Activated naive CD4-positive, alpha-beta T cell treated with anti-CD3 and anti-CD28 coated beads for 36 hours (primary cell): ENCODE measurements around the gene EI24. TPM values are rescaled to one million over a fixed set of nuclear protein-coding genes. Genes with fewer than 3 reads are reported as not detected.
"Not testable (repeated sequence)": the region's sequence is repeated elsewhere in the genome, so short reads cannot be mapped to it uniquely, and the experiment has no call there.

ENCODE experiments used
- CTCF ChIA-PET: fragments of 350-600 bp; sonication (Branson Sonifier 250); formaldehyde crosslinking; loops from one replicate; lab custom pipeline; 2021; ENCODE audit warnings: antibody characterized with exemption; lab: Charles Lee
- DNase-seq: peaks from one replicate; pipeline ENCODE4 v3.0.0-alpha.2; 2020
- H3K27ac Mint-ChIP-seq: one replicate; pipeline ENCODE4 v1.8.0; 2021; ENCODE audit warnings: mild to moderate bottlenecking, mixed read lengths
- H3K27me3 Mint-ChIP-seq: one replicate; pipeline ENCODE4 v1.8.0; 2021; ENCODE audit warnings: low read depth, mixed read lengths
- H3K36me3 Mint-ChIP-seq: one replicate; pipeline ENCODE4 v1.8.0; 2021; ENCODE audit warnings: low read depth, mixed read lengths
- H3K4me1 Mint-ChIP-seq: one replicate; pipeline ENCODE4 v1.8.0; 2021; ENCODE audit warnings: low read depth, mixed read lengths
- H3K4me3 Mint-ChIP-seq: one replicate; pipeline ENCODE4 v1.8.0; 2021; ENCODE audit warnings: mild to moderate bottlenecking, moderate library complexity, mixed read lengths
- H3K9me3 Mint-ChIP-seq: one replicate; pipeline ENCODE4 v1.8.0; 2021; ENCODE audit warnings: mixed read lengths
- intact Hi-C: fragments of 100-400 bp; cut with micrococcal nuclease; formaldehyde crosslinking; loops from one replicate; pipeline ENCODE4 v1.15.1; 2023
- total RNA-seq, 2 experiments: library from RNA; stranded (reverse); gene quantifications; one replicate each; pipeline ENCODE4 v1.2.3, GENCODE V29; 2021

The EI24 gene
- total RNA-seq, 2 experiments from 2014 or later = 28.8 to 33.0 TPM

DNA sequence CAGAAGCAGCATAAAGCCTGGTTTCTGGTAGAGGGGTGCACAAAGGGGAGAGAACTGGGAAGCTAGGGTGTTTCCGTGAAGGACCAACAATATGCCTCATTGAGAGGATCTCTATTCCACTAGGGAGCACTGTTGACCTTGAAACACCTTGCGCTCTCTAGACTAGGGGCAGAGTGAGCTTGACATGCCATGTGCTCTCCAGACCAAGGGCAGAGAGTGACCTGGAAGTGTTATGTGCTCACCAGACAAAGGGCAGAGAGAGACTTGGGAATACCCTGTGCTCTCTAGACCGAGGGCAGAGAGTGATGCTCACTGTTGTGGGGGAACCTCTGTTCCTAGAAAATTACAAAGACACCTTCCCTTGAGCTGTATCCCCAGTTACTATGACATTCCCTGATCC, 15.2 kb upstream of the EI24 start:
- CTCF ChIA-PET = interaction anchor here (0.6 kb wide), 1 partner anchor 73 kb away, joined by 4 read pairs; no protein-coding TSS in a partner anchor
- peaks cover 10% of the 10 kb centered on the region for H3K36me3 Mint-ChIP-seq
- H3K9me3 Mint-ChIP-seq = peaks cover 31% of the 10 kb centered on the region
- H3K4me3 Mint-ChIP-seq = no peak overlapping the region
- H3K4me1 Mint-ChIP-seq = no peaks in the 10 kb centered on the region
- no peaks in the 10 kb centered on the region for H3K27me3 Mint-ChIP-seq
- H3K27ac Mint-ChIP-seq = no peak overlapping the region
- intact Hi-C loops = no loop called here
- no peak for DNase-seq

DNA sequence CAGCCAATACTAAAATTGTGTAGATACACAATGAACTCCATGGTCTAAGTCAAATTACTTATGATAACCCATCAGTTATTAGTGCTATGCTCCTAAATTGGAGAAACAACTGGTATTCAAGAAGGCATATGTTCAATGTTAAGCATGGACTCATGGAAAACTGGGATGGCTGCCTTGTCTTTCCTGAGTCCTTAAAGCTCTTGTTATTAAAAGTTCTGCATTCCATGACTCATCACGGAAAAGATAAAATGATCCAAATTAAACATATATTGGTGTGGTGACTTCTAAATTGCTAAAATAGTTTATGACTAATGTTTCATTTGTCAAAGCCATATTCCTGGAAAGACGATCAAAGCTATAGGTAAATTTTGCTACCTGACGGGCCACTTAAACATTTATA, 9.4 kb upstream of the EI24 start:
- intact Hi-C loops = no loop called here
- CTCF ChIA-PET = no interaction called here
- Mint-ChIP-seq H3K4me3 (no peak overlapping the region), H3K36me3 (peaks cover 2% of the 10 kb centered on the region), H3K27ac (no peak overlapping the region), H3K4me1 (no peaks in the 10 kb centered on the region), H3K9me3 (peaks cover 5% of the 10 kb centered on the region), H3K27me3 (no peaks in the 10 kb centered on the region)
- DNase-seq = no peak

DNA sequence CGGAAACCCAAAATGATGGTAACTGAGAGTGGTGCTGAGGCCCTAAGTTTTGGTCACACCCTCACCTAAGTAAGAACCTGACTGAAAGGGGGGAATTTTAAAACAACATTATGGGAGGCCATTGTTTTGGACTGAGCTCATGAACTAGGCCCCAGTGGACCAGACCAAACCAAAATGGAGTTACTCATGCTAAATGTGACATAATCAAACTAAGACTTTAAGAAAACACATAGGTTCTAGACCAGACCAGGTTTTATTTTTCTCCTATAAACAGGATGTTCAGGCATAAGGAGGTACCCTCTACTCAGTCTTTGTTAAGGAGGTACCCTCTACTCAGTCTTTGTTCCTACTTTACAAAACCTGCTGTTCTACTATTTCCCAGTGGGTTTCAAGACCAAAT, 7.4 kb upstream of the EI24 start:
- Mint-ChIP-seq H3K36me3 (no peaks in the 10 kb centered on the region), H3K27ac (no peak overlapping the region), H3K9me3 (no peaks in the 10 kb centered on the region), H3K4me1 (no peaks in the 10 kb centered on the region), H3K4me3 (no peak overlapping the region), H3K27me3 (no peaks in the 10 kb centered on the region)
- CTCF ChIA-PET = interaction anchor here (0.6 kb wide), 1 partner anchor 9 kb away, joined by 3 read pairs; no protein-coding TSS in a partner anchor
- DNase-seq = no peak
- intact Hi-C loops = no loop called here

DNA sequence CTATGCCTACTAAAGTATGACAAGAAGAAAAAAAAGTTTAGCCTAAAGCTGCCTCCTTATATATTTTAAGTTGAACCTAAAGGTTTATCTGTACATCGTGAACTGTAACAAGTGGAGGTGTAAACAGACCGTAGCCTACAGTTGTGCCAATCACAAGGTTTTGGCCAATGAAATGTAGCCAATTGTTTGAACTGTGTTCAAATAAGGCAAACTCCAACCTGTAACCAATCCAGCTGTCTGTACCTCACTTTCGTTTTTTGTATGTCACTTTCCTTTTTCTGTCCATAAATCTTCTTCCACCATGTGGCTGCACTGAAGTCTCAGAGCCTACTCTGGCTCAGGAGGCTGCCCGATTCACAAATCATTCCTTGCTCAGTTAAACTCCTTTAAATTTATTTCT, 6.8 kb upstream of the EI24 start:
- H3K27ac Mint-ChIP-seq = no peak overlapping the region
- DNase-seq = no peak
- CTCF ChIA-PET = interaction anchor here (0.5 kb wide), 1 partner anchor 116 kb away, joined by 3 read pairs; no protein-coding TSS in a partner anchor
- H3K36me3 Mint-ChIP-seq = no peaks in the 10 kb centered on the region
- no peaks in the 10 kb centered on the region for H3K27me3 Mint-ChIP-seq
- no peaks in the 10 kb centered on the region for H3K4me1 Mint-ChIP-seq
- no peak overlapping the region for H3K4me3 Mint-ChIP-seq
- no peaks in the 10 kb centered on the region for H3K9me3 Mint-ChIP-seq
- intact Hi-C loops = no loop called here

DNA sequence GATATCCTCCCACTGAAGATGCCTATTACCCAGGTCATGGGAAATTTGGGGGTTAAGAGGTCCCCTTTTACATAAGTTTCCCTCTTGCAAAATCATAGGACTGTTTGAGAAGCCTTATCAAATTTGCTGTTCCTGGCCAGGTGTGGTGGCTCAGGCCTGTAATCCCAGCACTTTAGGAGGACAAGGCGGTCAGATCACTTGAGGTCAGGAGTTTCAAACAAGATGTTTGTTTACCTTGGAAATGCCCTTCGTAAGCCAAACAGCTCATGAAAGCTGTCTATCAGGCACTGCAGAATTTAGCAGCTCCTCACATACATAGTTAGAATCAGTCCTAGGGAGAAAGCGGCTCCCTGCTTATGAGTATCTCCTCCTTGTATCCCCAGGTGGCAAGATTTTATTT, 4.9 kb upstream of the EI24 start:
- no peak overlapping the region for H3K4me3 Mint-ChIP-seq
- H3K27me3 Mint-ChIP-seq = no peaks in the 10 kb centered on the region
- H3K27ac Mint-ChIP-seq = no peak overlapping the region
- no peaks in the 10 kb centered on the region for H3K36me3 Mint-ChIP-seq
- peaks cover 4% of the 10 kb centered on the region for H3K4me1 Mint-ChIP-seq
- DNase-seq = no peak
- no peaks in the 10 kb centered on the region for H3K9me3 Mint-ChIP-seq
- CTCF ChIA-PET = no interaction called here
- intact Hi-C loops = no loop called here

DNA sequence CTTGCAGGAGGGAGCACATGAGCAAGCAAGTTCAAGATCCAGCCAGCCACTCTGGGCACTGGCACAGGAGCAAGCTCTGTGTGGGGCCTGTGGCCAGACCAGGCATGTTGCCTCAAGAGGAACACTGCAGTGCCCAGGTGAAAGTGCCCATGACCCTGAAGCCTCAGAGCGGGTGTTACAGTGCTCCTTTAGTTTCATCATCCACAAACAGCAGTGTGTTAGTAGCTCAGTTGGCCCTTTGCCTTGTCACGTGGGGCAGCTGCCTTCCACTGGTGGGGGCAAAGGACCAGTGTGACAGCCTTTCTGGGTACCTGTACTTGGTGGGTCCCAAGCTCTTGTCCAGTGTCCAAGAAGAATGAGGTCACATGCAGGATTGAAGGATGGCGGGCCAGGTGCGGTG, 3.0 kb upstream of the EI24 start:
- CTCF ChIA-PET = no interaction called here
- H3K4me1 Mint-ChIP-seq = peaks cover 18% of the 10 kb centered on the region
- no peaks in the 10 kb centered on the region for H3K27me3 Mint-ChIP-seq
- intact Hi-C loops = loop anchor here (5.0 kb wide), 2 partner anchors 139 to 614 kb away; partner anchors contain the start of gene CCDC15
- no peaks in the 10 kb centered on the region for H3K9me3 Mint-ChIP-seq
- H3K36me3 Mint-ChIP-seq = peaks cover 7% of the 10 kb centered on the region
- no peak overlapping the region for H3K27ac Mint-ChIP-seq
- no peak for DNase-seq
- no peak overlapping the region for H3K4me3 Mint-ChIP-seq

DNA sequence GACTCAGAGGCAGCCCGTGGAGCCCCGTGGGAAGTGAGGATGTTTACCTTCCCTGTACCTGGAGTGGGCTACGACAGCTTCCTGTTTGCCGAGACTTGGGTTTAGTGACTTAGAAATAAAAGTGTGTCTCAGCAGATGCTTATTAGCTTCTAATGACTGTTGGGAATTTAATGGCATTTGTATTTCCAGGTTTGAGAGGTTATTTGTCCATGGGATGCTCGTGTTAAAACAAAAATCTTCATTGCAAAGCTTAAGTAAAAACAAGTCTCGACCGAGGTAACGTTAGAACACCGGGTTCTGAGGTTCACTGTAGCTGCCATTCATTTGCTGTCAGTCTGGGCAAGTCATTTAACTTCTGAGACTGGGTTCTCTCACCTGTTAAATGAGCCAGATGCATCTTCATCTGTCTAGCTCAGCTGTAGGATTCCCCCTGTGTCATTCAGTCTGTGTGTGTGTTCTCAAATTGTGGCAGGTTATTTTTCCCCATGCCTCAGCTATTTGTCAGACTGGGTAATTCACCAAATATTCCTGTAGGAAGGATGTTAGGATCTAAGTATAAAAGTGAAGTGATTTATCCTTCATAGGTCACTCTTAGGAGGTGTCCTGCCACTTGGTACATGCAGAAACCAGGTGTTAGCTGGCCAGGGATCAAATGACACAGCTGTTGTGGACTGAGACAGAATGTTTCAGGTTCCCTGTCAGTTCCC, 791 bp downstream of the EI24 start:
- intact Hi-C loops = loop anchor here (1.0 to 5.0 kb wide), 9 partner anchors 22 to 618 kb away; partner anchors contain the start of genes CCDC15, CHEK1, HYLS1 and STT3A
- Mint-ChIP-seq H3K27me3 (no peaks in the 10 kb centered on the region), H3K27ac (peak overlapping the region; percentile 92), H3K4me1 (peaks cover 32% of the 10 kb centered on the region), H3K9me3 (no peaks in the 10 kb centered on the region), H3K4me3 (peak overlapping the region; percentile 94), H3K36me3 (peaks cover 23% of the 10 kb centered on the region)
- CTCF ChIA-PET = interaction anchor here (0.8 to 3.3 kb wide), 4 partner anchors 22 to 117 kb away, joined by 3 to 22 read pairs (median 4); partner anchors contain the start of genes CHEK1 and STT3A
- DNase-seq = peak; percentile 67

DNA sequence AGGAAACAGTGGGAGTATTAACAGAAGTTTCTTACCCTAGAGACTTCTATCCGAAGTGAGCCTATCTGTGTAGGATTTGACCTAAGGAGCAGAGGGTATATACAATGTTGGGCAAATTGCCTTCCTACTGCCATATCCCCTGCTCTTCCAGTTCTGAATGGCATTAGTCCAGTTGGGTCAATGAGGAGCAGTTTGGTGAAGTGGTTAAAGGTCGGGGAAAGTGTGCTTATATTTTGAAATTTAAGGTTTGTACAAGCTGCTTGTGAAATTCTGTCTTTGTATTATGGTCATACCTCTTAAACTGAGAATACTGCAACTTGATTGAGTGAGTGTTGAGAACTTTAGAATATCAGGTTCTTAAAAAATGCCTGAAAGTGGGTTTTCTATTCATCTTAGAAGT, 1.7 kb downstream of the EI24 start:
- no peak for DNase-seq
- CTCF ChIA-PET = interaction anchor here (0.6 to 3.3 kb wide), 2 partner anchors 21 to 118 kb away, joined by 4 to 22 read pairs; partner anchors contain the start of gene STT3A
- Mint-ChIP-seq H3K36me3 (peaks cover 30% of the 10 kb centered on the region), H3K4me3 (peak overlapping the region; percentile 94), H3K4me1 (peaks cover 34% of the 10 kb centered on the region), H3K27ac (peak overlapping the region; percentile 31), H3K9me3 (no peaks in the 10 kb centered on the region), H3K27me3 (no peaks in the 10 kb centered on the region)
- intact Hi-C loops = loop anchor here (1.0 to 5.0 kb wide), 3 partner anchors 57 to 316 kb away; partner anchors contain the start of gene HYLS1

DNA sequence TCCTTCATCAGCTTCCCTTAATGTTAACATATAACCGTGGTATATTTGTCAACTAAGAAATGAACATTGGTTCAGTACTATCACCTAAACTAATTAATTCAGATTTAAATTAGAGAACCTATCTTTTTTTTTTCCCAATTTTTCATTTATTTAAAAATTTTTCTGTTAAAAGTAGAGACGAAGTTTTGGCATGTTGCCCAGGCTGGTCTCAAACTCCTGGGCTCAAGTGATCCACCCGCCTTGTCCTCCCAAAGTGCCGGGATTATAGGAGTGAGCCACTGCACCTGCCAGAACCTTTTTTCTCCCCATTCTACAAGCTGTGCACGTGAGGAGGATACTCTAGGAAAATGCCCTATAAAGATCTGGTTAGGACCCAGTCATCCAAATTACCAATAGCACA, 3.6 kb downstream of the EI24 start:
- Mint-ChIP-seq H3K27me3 (no peaks in the 10 kb centered on the region), H3K9me3 (no peaks in the 10 kb centered on the region), H3K4me1 (peaks cover 38% of the 10 kb centered on the region), H3K36me3 (peaks cover 42% of the 10 kb centered on the region), H3K27ac (no peak overlapping the region), H3K4me3 (no peak overlapping the region)
- intact Hi-C loops = loop anchor here (5.0 kb wide), 1 partner anchor 299 kb away; no protein-coding TSS in a partner anchor
- DNase-seq = no peak
- CTCF ChIA-PET = no interaction called here

DNA sequence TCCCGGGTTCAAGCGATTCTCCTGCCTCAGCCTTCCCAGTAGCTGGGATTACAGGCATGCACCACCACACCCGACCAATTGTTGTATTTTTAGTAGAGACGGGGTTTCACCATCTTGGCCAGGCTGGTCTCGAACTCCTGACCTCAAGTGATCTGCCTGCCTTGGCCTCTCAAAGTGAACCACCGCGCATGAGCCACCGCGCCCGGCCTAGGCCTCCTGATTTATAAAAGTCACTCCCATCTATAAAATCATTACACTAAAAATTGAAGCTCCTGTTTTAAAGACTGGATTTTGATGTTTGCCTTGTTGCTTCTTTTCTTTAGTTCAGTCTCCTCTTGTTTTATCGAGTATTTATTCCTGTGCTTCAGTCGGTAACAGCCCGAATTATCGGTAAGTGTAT, 7.9 kb downstream of the EI24 start:
- H3K4me3 Mint-ChIP-seq, H3K27me3 Mint-ChIP-seq, CTCF ChIA-PET, intact Hi-C loops, H3K27ac Mint-ChIP-seq, DNase-seq, H3K9me3 Mint-ChIP-seq: not testable (repeated sequence)
- Mint-ChIP-seq H3K4me1 (peaks cover 14% of the 10 kb centered on the region), H3K36me3 (peaks cover 48% of the 10 kb centered on the region)

DNA sequence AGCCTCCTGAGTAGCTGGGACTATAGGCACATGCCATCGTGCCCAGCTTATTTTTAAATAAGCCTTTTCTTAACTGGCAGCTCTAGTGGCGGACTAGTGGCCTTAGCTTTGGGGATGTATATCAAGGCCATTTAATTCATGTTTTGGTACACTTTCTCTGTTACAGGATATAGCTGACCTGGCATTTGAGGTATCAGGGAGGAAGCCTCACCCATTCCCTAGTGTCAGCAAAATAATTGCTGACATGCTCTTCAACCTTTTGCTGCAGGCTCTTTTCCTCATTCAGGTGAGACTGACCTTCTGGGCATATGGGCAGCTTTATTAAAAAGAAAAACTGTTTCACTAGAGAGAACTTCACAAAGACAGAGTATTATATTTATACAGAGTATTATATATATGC, 9.5 kb downstream of the EI24 start:
- intact Hi-C loops = no loop called here
- H3K36me3 Mint-ChIP-seq = peaks cover 50% of the 10 kb centered on the region
- CTCF ChIA-PET = no interaction called here
- DNase-seq = no peak
- no peaks in the 10 kb centered on the region for H3K9me3 Mint-ChIP-seq
- peaks cover 8% of the 10 kb centered on the region for H3K4me1 Mint-ChIP-seq
- no peaks in the 10 kb centered on the region for H3K27me3 Mint-ChIP-seq
- H3K27ac Mint-ChIP-seq = no peak overlapping the region
- H3K4me3 Mint-ChIP-seq = no peak overlapping the region

DNA sequence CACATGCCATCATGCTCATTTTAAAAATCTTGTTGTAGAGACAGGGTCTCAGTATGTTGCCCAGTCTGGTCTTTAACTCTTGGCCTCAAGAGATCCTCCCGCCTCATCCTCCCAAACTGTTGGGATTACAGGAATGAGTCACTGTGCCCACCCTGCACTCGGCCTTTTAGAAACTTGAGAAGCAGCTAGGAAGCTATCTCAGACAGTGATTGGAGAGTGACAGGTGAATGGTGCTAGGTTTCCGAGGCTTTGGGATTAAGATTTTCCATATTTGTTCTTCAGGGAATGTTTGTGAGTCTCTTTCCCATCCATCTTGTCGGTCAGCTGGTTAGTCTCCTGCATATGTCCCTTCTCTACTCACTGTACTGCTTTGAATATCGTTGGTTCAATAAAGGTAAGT, 10.5 kb downstream of the EI24 start:
- Mint-ChIP-seq H3K36me3 (peaks cover 54% of the 10 kb centered on the region), H3K27ac (no peak overlapping the region), H3K4me3 (no peak overlapping the region), H3K9me3 (no peaks in the 10 kb centered on the region), H3K4me1 (peaks cover 6% of the 10 kb centered on the region), H3K27me3 (no peaks in the 10 kb centered on the region)
- intact Hi-C loops = no loop called here
- CTCF ChIA-PET = no interaction called here
- no peak for DNase-seq

DNA sequence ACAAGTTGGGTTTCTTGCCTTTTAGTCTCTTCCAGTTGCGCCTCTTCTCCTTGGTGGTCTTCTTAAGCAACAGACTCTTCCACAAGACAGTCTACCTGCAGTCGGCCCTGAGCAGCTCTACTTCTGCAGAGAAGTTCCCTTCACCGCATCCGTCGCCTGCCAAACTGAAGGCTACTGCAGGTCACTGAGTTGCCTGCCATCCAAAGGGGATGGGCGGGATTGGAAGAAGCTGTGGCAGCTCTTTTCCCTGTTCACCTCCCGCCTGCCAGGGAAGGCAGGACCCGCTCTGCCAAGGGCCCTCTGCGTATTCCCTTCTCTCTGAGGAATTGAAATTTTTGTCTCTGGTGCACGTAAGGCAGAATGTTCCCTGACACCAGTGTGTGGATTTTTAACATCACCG, 14.2 kb downstream of the EI24 start:
- Mint-ChIP-seq H3K4me3 (no peak overlapping the region), H3K4me1 (peaks cover 4% of the 10 kb centered on the region), H3K36me3 (peaks cover 32% of the 10 kb centered on the region), H3K9me3 (no peaks in the 10 kb centered on the region), H3K27me3 (no peaks in the 10 kb centered on the region), H3K27ac (no peak overlapping the region)
- intact Hi-C loops = no loop called here
- no peak for DNase-seq
- CTCF ChIA-PET = no interaction called here
